Measurements from ENCODE around the gene RXRA. TPM values are rescaled to one million over a fixed set of nuclear protein-coding genes. Genes with fewer than 3 reads are reported as not detected.
A peak's percentile ranks its signal among the peaks of the same experiment; 100 is the strongest.

The RXRA gene
- total and polyA plus RNA-seq, 5 donors from 2014 or later, result 0.29 to 13.6 (median 1.4) TPM

GRCh38 chr9:134390947-134391318 is 64.7 kb downstream of the RXRA start:
- Mint-ChIP-seq H3K9me3 (peaks cover 0 to 6% (median 1%) of the 10 kb centered on the region in 7 donors), H3K27me3 (no peaks in the 10 kb centered on the region), H3K4me3 (peak overlapping the region; percentile 78 to 88 (median 85)), H3K36me3 (no peaks in the 10 kb centered on the region), H3K4me1 (peaks cover 0 to 57% (median 27%) of the 10 kb centered on the region in 4 donors), H3K27ac (peak overlapping the region; percentile 95 to 98 (median 97))
- DNase-seq (peak in 1 of 3 donors; percentile 36), ATAC-seq (ENCODE audit: low read depth in 2 of 2) (peak in 1 of 2 donors; percentile 1)
- Histone ChIP-seq H3K36me3 (ENCODE audit: control insufficient read depth, insufficient read depth, low read length) (no peaks in the 10 kb centered on the region), H3K9me3 (ENCODE audit: control insufficient read depth in 2 of 2, low read length in 2 of 2) (no peaks in the 10 kb centered on the region), H3K4me3 (ENCODE audit: low read depth, low read length) (no peak overlapping the region), H3K27me3 (ENCODE audit: control insufficient read depth, insufficient read depth, low read length) (no peaks in the 10 kb centered on the region), H3K4me1 (ENCODE audit: control insufficient read depth, insufficient read depth, low read length, poor library complexity, severe bottlenecking) (peaks cover 63% of the 10 kb centered on the region), H3K27ac (ENCODE audit: insufficient read depth, low read length, poor library complexity, severe bottlenecking) (peak overlapping the region; percentile 98)

DNA sequence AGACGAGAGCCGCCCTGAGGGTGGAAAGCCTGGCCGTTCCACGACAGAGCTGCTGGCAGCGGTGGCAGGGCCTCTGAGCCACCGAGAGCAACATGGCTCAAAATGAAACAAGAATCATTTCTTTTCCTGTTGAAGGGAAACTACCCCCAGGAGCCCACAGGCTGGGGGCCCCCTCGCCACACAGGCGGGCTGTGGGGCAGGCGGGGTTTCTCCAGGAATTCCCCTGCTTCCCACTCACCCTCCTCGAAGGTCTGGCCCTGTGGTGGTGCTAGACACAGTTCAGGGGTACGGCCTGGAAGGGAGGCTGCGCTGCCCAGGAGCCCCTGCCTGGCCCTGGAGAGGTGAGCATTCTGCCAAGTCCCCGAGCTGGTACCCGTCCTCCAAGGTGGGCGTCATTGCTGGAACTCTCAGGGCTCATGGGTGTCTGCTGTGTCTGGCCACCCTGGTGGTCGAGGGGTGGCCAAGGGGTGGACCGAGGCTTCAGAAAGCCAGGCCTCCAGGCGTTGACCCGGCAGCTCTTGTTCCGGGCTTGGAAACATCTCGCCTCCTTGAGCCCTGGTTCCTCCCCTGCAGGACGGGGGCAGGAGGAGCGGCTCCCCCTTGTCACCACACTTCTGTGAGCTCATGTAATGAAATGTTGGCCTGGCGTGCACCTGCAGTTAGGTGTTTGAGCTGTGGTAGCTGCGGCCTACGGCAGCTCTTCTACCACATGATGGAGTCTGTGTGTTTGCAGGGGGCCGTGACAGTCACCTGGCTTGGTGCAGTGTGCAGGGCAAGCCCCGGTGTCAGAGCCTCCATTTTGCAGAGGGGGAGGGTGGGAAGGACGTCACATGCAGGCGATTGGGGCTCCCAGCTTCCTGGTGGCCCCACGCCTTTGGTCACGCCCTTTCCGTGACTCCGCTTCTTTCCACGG is 65.3 kb downstream of the RXRA start:
- peaks cover 0 to 6% (median 1%) of the 10 kb centered on the region in 7 donors for H3K9me3 Mint-ChIP-seq
- H3K4me1 Mint-ChIP-seq, result peaks cover 0 to 64% (median 30%) of the 10 kb centered on the region in 4 donors
- H3K27me3 ChIP-seq (ENCODE audit: control insufficient read depth, insufficient read depth, low read length), result no peaks in the 10 kb centered on the region
- H3K4me3 Mint-ChIP-seq, result peak overlapping the region; percentile 78 to 88 (median 85)
- peaks cover 69% of the 10 kb centered on the region for H3K4me1 ChIP-seq (ENCODE audit: control insufficient read depth, insufficient read depth, low read length, poor library complexity, severe bottlenecking)
- no peaks in the 10 kb centered on the region for H3K36me3 Mint-ChIP-seq
- no peaks in the 10 kb centered on the region for H3K9me3 ChIP-seq (ENCODE audit: control insufficient read depth in 2 of 2, low read length in 2 of 2)
- H3K36me3 ChIP-seq (ENCODE audit: control insufficient read depth, insufficient read depth, low read length), result no peaks in the 10 kb centered on the region
- no peaks in the 10 kb centered on the region for H3K27me3 Mint-ChIP-seq
- peak overlapping the region; percentile 98 for H3K27ac ChIP-seq (ENCODE audit: insufficient read depth, low read length, poor library complexity, severe bottlenecking)
- peak overlapping the region; percentile 95 to 98 (median 97) for H3K27ac Mint-ChIP-seq
- H3K4me3 ChIP-seq (ENCODE audit: low read depth, low read length), result peak overlapping the region; percentile 41
- peak; percentile 76 to 86 (median 78) for DNase-seq
- ATAC-seq (ENCODE audit: low read depth in 2 of 2), result peak; percentile 69 to 80

- Mint-ChIP-seq H3K27ac (peak overlapping the region; percentile 87 to 98 (median 97)), H3K27me3 (no peaks in the 10 kb centered on the region), H3K9me3 (peaks cover 0 to 6% (median 2%) of the 10 kb centered on the region in 7 donors), H3K36me3 (no peaks in the 10 kb centered on the region), H3K4me1 (peaks cover 0 to 75% (median 33%) of the 10 kb centered on the region in 4 donors), H3K4me3 (peak overlapping the region; percentile 67 to 90 (median 79))
- Histone ChIP-seq H3K36me3 (ENCODE audit: control insufficient read depth, insufficient read depth, low read length) (no peaks in the 10 kb centered on the region), H3K9me3 (ENCODE audit: control insufficient read depth in 2 of 2, low read length in 2 of 2) (no peaks in the 10 kb centered on the region), H3K27me3 (ENCODE audit: control insufficient read depth, insufficient read depth, low read length) (no peaks in the 10 kb centered on the region), H3K4me1 (ENCODE audit: control insufficient read depth, insufficient read depth, low read length, poor library complexity, severe bottlenecking) (peaks cover 81% of the 10 kb centered on the region), H3K27ac (ENCODE audit: insufficient read depth, low read length, poor library complexity, severe bottlenecking) (peak overlapping the region; percentile 98), H3K4me3 (ENCODE audit: low read depth, low read length) (no peak overlapping the region)
- ATAC-seq (ENCODE audit: low read depth in 2 of 2) (no peak), DNase-seq (no peak)
Measured at GRCh38 chr9:134392900-134393299, 66.6 kb downstream of the RXRA start.

GRCh38 chr9:134393582-134394280 is 67.5 kb downstream of the RXRA start:
- DNase-seq (no peak), ATAC-seq (ENCODE audit: low read depth in 2 of 2) (no peak)
- Mint-ChIP-seq H3K9me3 (peaks cover 0 to 6% (median 2%) of the 10 kb centered on the region in 7 donors), H3K27ac (peak overlapping the region; percentile 92 to 98 (median 97)), H3K27me3 (no peaks in the 10 kb centered on the region), H3K4me1 (peaks cover 0 to 68% (median 33%) of the 10 kb centered on the region in 4 donors), H3K4me3 (peak overlapping the region; percentile 63 to 90 (median 74)), H3K36me3 (no peaks in the 10 kb centered on the region)
- H3K27ac ChIP-seq (ENCODE audit: insufficient read depth, low read length, poor library complexity, severe bottlenecking), result peak overlapping the region; percentile 98
- H3K27me3 ChIP-seq (ENCODE audit: control insufficient read depth, insufficient read depth, low read length), result no peaks in the 10 kb centered on the region
- no peaks in the 10 kb centered on the region for H3K9me3 ChIP-seq (ENCODE audit: control insufficient read depth in 2 of 2, low read length in 2 of 2)
- peaks cover 84% of the 10 kb centered on the region for H3K4me1 ChIP-seq (ENCODE audit: control insufficient read depth, insufficient read depth, low read length, poor library complexity, severe bottlenecking)
- H3K36me3 ChIP-seq (ENCODE audit: control insufficient read depth, insufficient read depth, low read length), result no peaks in the 10 kb centered on the region
- no peak overlapping the region for H3K4me3 ChIP-seq (ENCODE audit: low read depth, low read length)

GRCh38 chr9:134395002-134395517 is 68.8 kb downstream of the RXRA start:
- peak overlapping the region in 2 of 4 donors; percentile 38 for H3K4me3 Mint-ChIP-seq

DNA sequence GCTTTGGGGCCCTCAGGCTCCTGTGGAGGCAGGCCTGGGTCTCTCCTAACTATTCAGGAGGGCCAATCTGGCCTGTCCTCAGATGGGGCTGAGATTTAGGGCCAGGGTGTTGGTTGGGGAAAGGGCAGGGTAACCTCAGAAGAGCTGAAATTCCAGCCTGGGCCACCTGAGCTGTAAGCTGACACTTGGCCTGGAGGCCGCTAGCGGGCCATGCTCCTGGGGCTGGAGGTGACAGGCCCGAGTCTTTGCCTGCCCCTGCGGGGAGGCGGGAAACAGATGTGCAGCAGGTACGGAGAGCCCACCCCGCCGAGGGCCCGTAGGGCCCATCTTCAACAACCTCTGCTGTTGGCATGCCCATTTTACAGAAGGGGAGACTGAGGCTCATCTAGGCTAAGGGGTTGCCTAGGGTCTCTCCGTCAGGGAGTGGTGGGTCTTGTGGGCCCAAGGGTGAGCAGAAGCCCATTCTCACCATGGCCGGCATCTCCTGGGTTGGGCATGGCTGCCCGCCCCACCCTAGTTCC is 69.5 kb downstream of the RXRA start:
- Histone ChIP-seq H3K4me1 (ENCODE audit: control insufficient read depth, insufficient read depth, low read length, poor library complexity, severe bottlenecking) (peaks cover 70% of the 10 kb centered on the region), H3K27me3 (ENCODE audit: control insufficient read depth, insufficient read depth, low read length) (no peaks in the 10 kb centered on the region), H3K9me3 (ENCODE audit: control insufficient read depth in 2 of 2, low read length in 2 of 2) (peaks cover 0 to 7% of the 10 kb centered on the region in 2 experiments), H3K4me3 (ENCODE audit: low read depth, low read length) (no peak overlapping the region), H3K27ac (ENCODE audit: insufficient read depth, low read length, poor library complexity, severe bottlenecking) (peak overlapping the region; percentile 98), H3K36me3 (ENCODE audit: control insufficient read depth, insufficient read depth, low read length) (no peaks in the 10 kb centered on the region)
- ATAC-seq (ENCODE audit: low read depth in 2 of 2) (no peak), DNase-seq (no peak)
- H3K4me1 Mint-ChIP-seq, result peaks cover 0 to 65% (median 28%) of the 10 kb centered on the region in 4 donors
- peak overlapping the region; percentile 78 to 90 (median 86) for H3K4me3 Mint-ChIP-seq
- peaks cover 0 to 6% (median 2%) of the 10 kb centered on the region in 7 donors for H3K9me3 Mint-ChIP-seq
- H3K27me3 Mint-ChIP-seq, result no peaks in the 10 kb centered on the region
- peak overlapping the region; percentile 81 to 98 (median 95) for H3K27ac Mint-ChIP-seq
- no peaks in the 10 kb centered on the region for H3K36me3 Mint-ChIP-seq

More at GRCh38 chr9:134395002-134395517, 68.8 kb downstream of the RXRA start:
- H3K27ac ChIP-seq (ENCODE audit: insufficient read depth, low read length, poor library complexity, severe bottlenecking), result peak overlapping the region; percentile 98
- peaks cover 77% of the 10 kb centered on the region for H3K4me1 ChIP-seq (ENCODE audit: control insufficient read depth, insufficient read depth, low read length, poor library complexity, severe bottlenecking)
- H3K9me3 ChIP-seq (ENCODE audit: control insufficient read depth in 2 of 2, low read length in 2 of 2), result peaks cover 0 to 7% of the 10 kb centered on the region in 2 experiments
- ATAC-seq (ENCODE audit: low read depth in 2 of 2) (no peak), DNase-seq (no peak)
- H3K27me3 ChIP-seq (ENCODE audit: control insufficient read depth, insufficient read depth, low read length), result no peaks in the 10 kb centered on the region
- no peaks in the 10 kb centered on the region for H3K36me3 ChIP-seq (ENCODE audit: control insufficient read depth, insufficient read depth, low read length)
- Mint-ChIP-seq H3K27ac (peak overlapping the region in 2 of 3 donors; percentile 14 to 81), H3K36me3 (no peaks in the 10 kb centered on the region), H3K4me1 (peaks cover 0 to 73% (median 33%) of the 10 kb centered on the region in 4 donors), H3K9me3 (peaks cover 0 to 6% (median 2%) of the 10 kb centered on the region in 7 donors), H3K27me3 (no peaks in the 10 kb centered on the region)
- no peak overlapping the region for H3K4me3 ChIP-seq (ENCODE audit: low read depth, low read length)

DNA sequence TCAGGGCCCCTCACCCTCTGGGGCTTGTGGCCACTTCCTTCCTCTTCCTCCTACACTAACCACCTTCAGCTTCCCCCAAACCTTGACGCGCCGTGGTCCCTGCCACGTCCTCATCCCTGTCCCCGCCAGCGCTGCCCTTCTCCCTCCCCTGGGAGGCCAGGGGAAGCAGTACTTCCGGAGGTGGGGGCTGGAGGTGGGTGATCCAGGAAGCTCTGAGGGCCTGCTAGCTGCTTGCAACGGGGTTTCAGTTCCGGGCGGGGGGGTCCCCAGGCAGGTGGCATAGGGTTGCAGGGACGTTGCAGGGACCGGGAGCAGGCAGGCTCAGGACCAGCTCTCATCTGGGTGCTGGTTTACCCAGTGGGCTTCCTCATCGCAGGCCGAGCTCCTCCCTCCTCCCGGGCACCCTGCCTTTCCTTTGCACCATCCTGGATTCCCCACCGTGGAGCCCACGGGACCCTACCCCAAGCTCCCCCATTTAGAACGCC is 70.0 kb downstream of the RXRA start:
- Mint-ChIP-seq H3K4me1 (peaks cover 0 to 61% (median 25%) of the 10 kb centered on the region in 4 donors), H3K9me3 (peaks cover 0 to 6% (median 2%) of the 10 kb centered on the region in 7 donors), H3K27ac (peak overlapping the region; percentile 81 to 98 (median 95))

More for the DNA sequence above, 70.0 kb downstream of the RXRA start:
- Histone ChIP-seq H3K27ac (ENCODE audit: insufficient read depth, low read length, poor library complexity, severe bottlenecking) (peak overlapping the region; percentile 98), H3K27me3 (ENCODE audit: control insufficient read depth, insufficient read depth, low read length) (no peaks in the 10 kb centered on the region), H3K4me3 (ENCODE audit: low read depth, low read length) (peak overlapping the region; percentile 37), H3K4me1 (ENCODE audit: control insufficient read depth, insufficient read depth, low read length, poor library complexity, severe bottlenecking) (peaks cover 65% of the 10 kb centered on the region), H3K9me3 (ENCODE audit: control insufficient read depth in 2 of 2, low read length in 2 of 2) (peaks cover 0 to 7% of the 10 kb centered on the region in 2 experiments), H3K36me3 (ENCODE audit: control insufficient read depth, insufficient read depth, low read length) (no peaks in the 10 kb centered on the region)
- ATAC-seq (ENCODE audit: low read depth in 2 of 2) (peak; percentile 7 to 13), DNase-seq (peak; percentile 41 to 68 (median 42))
- H3K4me3 Mint-ChIP-seq, result peak overlapping the region; percentile 78 to 90 (median 86)
- H3K36me3 Mint-ChIP-seq, result no peaks in the 10 kb centered on the region
- no peaks in the 10 kb centered on the region for H3K27me3 Mint-ChIP-seq

Data from CD4-positive, CD25-positive, alpha-beta regulatory T cell (primary cell).